Neuronal stem cell (in vitro differentiated cells): Measurements from ENCODE around the gene SH3PXD2B.

Experiments used
- DNase-seq: peaks from one replicate; pipeline ENCODE4 v3.0.0-alpha.2; 2013; ENCODE audit warnings: low spot score
- H2AFZ ChIP-seq: one replicate; pipeline ENCODE4 v1.6.1; 2013; ENCODE audit warnings: mild to moderate bottlenecking, low read length, inconsistent platforms
- H2AK5ac ChIP-seq: 2 replicates; pipeline ENCODE4 v1.6.1; 2013; ENCODE audit warnings: low read depth, mild to moderate bottlenecking, inconsistent platforms, low read length, moderate library complexity, mixed read lengths
- H2BK120ac ChIP-seq: 2 replicates; pipeline ENCODE4 v1.6.1; 2013; ENCODE audit warnings: low read depth, mild to moderate bottlenecking, inconsistent platforms, low read length, moderate library complexity, mixed read lengths
- H2BK12ac ChIP-seq: one replicate; pipeline ENCODE4 v1.6.1; 2013; ENCODE audit warnings: low read length, inconsistent platforms
- H2BK15ac ChIP-seq: 2 replicates; pipeline ENCODE4 v1.6.1; 2013; ENCODE audit warnings: mild to moderate bottlenecking, low read length, inconsistent platforms, mixed read lengths
- H2BK5ac ChIP-seq: one replicate; pipeline ENCODE4 v1.6.1; 2013; ENCODE audit warnings: inconsistent platforms, mild to moderate bottlenecking, low read length, moderate library complexity
- H3K14ac ChIP-seq: one replicate; pipeline ENCODE4 v1.6.1; 2013; ENCODE audit warnings: low read length, inconsistent platforms
- H3K18ac ChIP-seq: 2 replicates; pipeline ENCODE4 v1.6.1; 2013; ENCODE audit warnings: low read length, inconsistent platforms
- H3K23ac ChIP-seq: 2 replicates; pipeline ENCODE4 v1.6.1; 2013; ENCODE audit warnings: low read depth, mild to moderate bottlenecking, mixed read lengths, low read length, inconsistent platforms; ENCODE audit not compliant: poor library complexity
- H3K27ac ChIP-seq: replicated peaks from 3 replicates; pipeline ENCODE4 v1.5.1; 2013; ENCODE audit warnings: low read length, inconsistent platforms
- H3K27me3 ChIP-seq, 3 experiments: 2 replicates each; pipeline ENCODE4 v1.6.1; 2013; ENCODE audit warnings: low read length in 3 of 3, mild to moderate bottlenecking in 2 of 3, inconsistent platforms in 1 of 3, low read depth in 1 of 3, mixed read lengths in 1 of 3, moderate library complexity in 1 of 3; ENCODE audit not compliant: control insufficient read depth in 3 of 3, insufficient read depth in 3 of 3
- H3K36me3 ChIP-seq, 2 donors: replicated peaks in 1 of 2; 2 replicates each; pipeline ENCODE4 v1.6.1; 2013; ENCODE audit warnings: low read length in 2 of 2; ENCODE audit not compliant: control insufficient read depth in 2 of 2, insufficient read depth in 2 of 2
- H3K4ac ChIP-seq: 2 replicates; pipeline ENCODE4 v1.6.1; 2013; ENCODE audit warnings: inconsistent platforms, mild to moderate bottlenecking, low read length, moderate library complexity
- H3K4me1 ChIP-seq, 2 donors: 1 replicate in 1 of 2; 2 replicates in 1 of 2; pipeline ENCODE4 v1.6.1; 2013; ENCODE audit warnings: low read length in 2 of 2, low read depth in 1 of 2; ENCODE audit not compliant: control insufficient read depth in 2 of 2, insufficient read depth in 1 of 2
- H3K4me2 ChIP-seq: one replicate; pipeline ENCODE4 v1.6.1; 2013; ENCODE audit warnings: mild to moderate bottlenecking, low read length, inconsistent platforms; ENCODE audit not compliant: insufficient read depth, poor library complexity, severe bottlenecking
- H3K4me3 ChIP-seq, 2 donors: 2 replicates each; pipeline ENCODE4 v1.5.1; 2013; ENCODE audit warnings: low read length in 2 of 2, mild to moderate bottlenecking in 2 of 2, inconsistent platforms in 1 of 2, moderate library complexity in 1 of 2
- H3K79me1 ChIP-seq: one replicate; pipeline ENCODE4 v1.6.1; 2013; ENCODE audit warnings: low read depth, mild to moderate bottlenecking, inconsistent platforms, low read length, moderate library complexity
- H3K9ac ChIP-seq: one replicate; pipeline ENCODE4 v1.6.1; 2013; ENCODE audit warnings: mild to moderate bottlenecking, low read depth, low read length, inconsistent platforms; ENCODE audit not compliant: poor library complexity
- H3K9me3 ChIP-seq, 2 donors: replicated peaks in 1 of 2; 2 replicates each; pipeline versions ENCODE3 to v1.6.1; 2013; ENCODE audit warnings: low read length in 2 of 2, mild to moderate bottlenecking in 2 of 2, inconsistent platforms in 1 of 2, low read depth in 1 of 2, mixed read lengths in 1 of 2, moderate library complexity in 1 of 2; ENCODE audit not compliant: control insufficient read depth in 2 of 2, insufficient read depth in 1 of 2
- H4K8ac ChIP-seq: one replicate; pipeline ENCODE4 v1.6.1; 2013; ENCODE audit warnings: low read depth, mild to moderate bottlenecking, inconsistent platforms, low read length, moderate library complexity
- H4K91ac ChIP-seq: one replicate; pipeline ENCODE4 v1.6.1; 2013; ENCODE audit warnings: low read length, low read depth, mild to moderate bottlenecking, inconsistent platforms; ENCODE audit not compliant: poor library complexity
- WGBS, 2 donors: extraction: QIAGEN DNeasy Blood & Tissue Kit; methylation state at CpG; one replicate each; pipeline ENCODE4 v1.1.7; 2013; ENCODE audit warnings: missing lambda C conversion rate in 2 of 2, mixed read lengths in 1 of 2; ENCODE audit not compliant: insufficient read length in 2 of 2, insufficient replicate concordance in 1 of 2; ENCODE audit errors: extremely low coverage in 2 of 2; 5-methylcytosine and 5-hydroxymethylcytosine counted together

SH3PXD2B gene

GRCh38 chr5:172415362-172416275 is 38.7 kb downstream of the SH3PXD2B start:
- Histone ChIP-seq H2BK5ac (no peak overlapping the region), H4K91ac (no peak overlapping the region), H3K9ac (no peak overlapping the region), H3K9me3 (no peaks in the 10 kb centered on the region), H3K36me3 (peaks cover 14 to 92% of the 10 kb centered on the region in 2 donors), H2AK5ac (no peak overlapping the region), H3K4me1 (peaks cover 4 to 6% of the 10 kb centered on the region in 2 donors), H3K4me3 (no peak overlapping the region), H3K4ac (no peak overlapping the region), H3K18ac (no peak overlapping the region), H2AFZ (no peak overlapping the region), H3K4me2 (no peak overlapping the region), H3K79me1 (no peaks in the 10 kb centered on the region), H3K14ac (no peak overlapping the region), H4K8ac (no peak overlapping the region), H3K27me3 (no peaks in the 10 kb centered on the region), H2BK12ac (no peak overlapping the region), H3K23ac (no peak overlapping the region), H3K27ac (no peak overlapping the region), H2BK15ac (no peak overlapping the region), H2BK120ac (no peak overlapping the region)
- WGBS, 2 donors, result no CpG with 5 or more reads among the region's 13 CpGs
- DNase-seq, result no peak

DNA sequence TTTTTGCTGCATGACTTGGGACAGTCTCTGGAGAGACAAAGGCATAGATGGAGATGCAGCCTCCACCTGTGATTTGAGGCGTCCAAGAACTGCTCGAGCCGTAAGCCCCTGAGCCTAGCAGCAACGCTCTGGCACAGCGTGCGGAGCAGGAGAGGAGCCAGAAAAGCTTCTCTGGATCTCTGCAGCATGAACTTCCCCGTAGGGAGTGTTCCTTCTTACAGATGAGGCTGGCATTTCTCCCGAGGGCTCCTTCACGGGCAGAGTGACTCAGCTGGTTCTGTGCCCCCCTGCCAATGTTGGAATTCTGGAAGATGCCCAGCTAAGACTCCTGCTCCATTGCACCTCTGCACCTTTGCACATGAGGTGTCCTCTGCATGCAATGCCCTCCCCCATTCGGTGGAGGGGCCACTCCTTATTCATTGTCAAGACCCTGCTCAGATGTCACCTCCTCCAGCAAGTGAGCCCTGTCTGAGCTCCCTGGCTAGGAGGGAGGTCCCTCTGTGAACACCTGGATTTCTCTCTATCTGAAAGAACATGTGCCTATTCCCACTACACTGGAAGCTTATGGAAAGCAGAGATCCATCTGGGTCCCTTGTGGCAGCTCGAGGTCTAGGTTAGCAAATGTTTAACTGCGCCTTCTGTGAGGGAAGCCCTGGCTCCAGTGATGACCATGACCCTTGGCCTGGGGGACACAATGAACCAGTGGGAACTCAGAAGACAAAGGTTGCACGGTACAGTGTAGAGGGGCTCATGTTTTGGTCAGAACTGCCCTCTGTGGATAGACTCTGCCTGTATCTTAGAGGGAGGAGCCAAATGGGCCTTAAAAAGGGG is 39.6 kb downstream of the SH3PXD2B start:
- Histone ChIP-seq H2BK15ac (no peak overlapping the region), H3K4me3 (no peak overlapping the region), H3K4ac (no peak overlapping the region), H3K4me1 (peaks cover 4 to 6% of the 10 kb centered on the region in 2 donors), H3K9me3 (no peaks in the 10 kb centered on the region), H3K4me2 (no peak overlapping the region), H3K27me3 (no peaks in the 10 kb centered on the region), H3K27ac (no peak overlapping the region), H3K9ac (no peak overlapping the region), H3K79me1 (no peaks in the 10 kb centered on the region), H2BK12ac (no peak overlapping the region), H3K18ac (no peak overlapping the region), H4K91ac (no peak overlapping the region), H3K23ac (no peak overlapping the region), H2BK5ac (no peak overlapping the region), H2AFZ (no peak overlapping the region), H3K36me3 (peaks cover 18 to 92% of the 10 kb centered on the region in 2 donors), H2AK5ac (no peak overlapping the region), H2BK120ac (no peak overlapping the region), H3K14ac (no peak overlapping the region), H4K8ac (no peak overlapping the region)
- WGBS, 2 donors, result no CpG with 5 or more reads among the region's 13 CpGs
- no peak for DNase-seq

- H2AK5ac ChIP-seq, result no peak overlapping the region
- no peaks in the 10 kb centered on the region for H3K27me3 ChIP-seq
- no peak overlapping the region for H2BK5ac ChIP-seq
- no CpG with 5 or more reads among the region's 4 CpGs for WGBS, 2 donors
- no peaks in the 10 kb centered on the region for H3K9me3 ChIP-seq
- H3K4me2 ChIP-seq, result no peak overlapping the region
- H3K79me1 ChIP-seq, result no peaks in the 10 kb centered on the region
- no peak overlapping the region for H2AFZ ChIP-seq
- H3K27ac ChIP-seq, result no peak overlapping the region
- H3K18ac ChIP-seq, result no peak overlapping the region
- H3K4me1 ChIP-seq, result peaks cover 4 to 6% of the 10 kb centered on the region in 2 donors
- H3K14ac ChIP-seq, result no peak overlapping the region
- H3K4ac ChIP-seq, result no peak overlapping the region
- H3K9ac ChIP-seq, result no peak overlapping the region
- H4K91ac ChIP-seq, result no peak overlapping the region
- H3K4me3 ChIP-seq, result no peak overlapping the region
- no peak overlapping the region for H3K23ac ChIP-seq
- H2BK120ac ChIP-seq, result no peak overlapping the region
- no peak overlapping the region for H2BK15ac ChIP-seq
- no peak for DNase-seq
- no peak overlapping the region for H2BK12ac ChIP-seq
- H4K8ac ChIP-seq, result no peak overlapping the region
- H3K36me3 ChIP-seq, result peaks cover 16 to 84% of the 10 kb centered on the region in 2 donors
Measured at GRCh38 chr5:172413601-172414171, 40.6 kb downstream of the SH3PXD2B start.
